Panc1 (cell line): ENCODE results near the gene MMAB.

Experiments used
- TCF7L2 ChIP-seq: IDR thresholded peaks from 2 replicates; pipeline ENCODE4 v1.6.1; 2011; ENCODE audit warnings: mild to moderate bottlenecking, low read depth, low read length, inconsistent platforms
- TF ChIP-seq, protein P1 (sequence below): fragments of 450-650 bp; IDR thresholded peaks from 2 replicates; pipeline ENCODE4 v1.5.1; 2017; ENCODE audit warnings: mild to moderate bottlenecking

DNA sequence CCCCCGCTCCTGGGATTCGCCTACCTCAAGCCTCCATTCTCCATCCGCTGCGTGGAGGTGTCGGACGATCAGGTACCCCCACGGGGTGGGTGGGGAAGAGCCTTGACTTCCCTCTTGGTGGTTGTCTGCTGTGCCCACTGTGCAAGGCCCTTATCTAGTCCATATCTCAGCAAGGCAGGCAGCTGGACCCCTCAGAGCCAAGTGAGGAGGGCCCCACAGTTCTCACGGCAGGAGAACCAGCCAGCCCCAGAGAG lies 39.9 kb downstream of the MMAB start:
- TF ChIP-seq, protein P1, sequence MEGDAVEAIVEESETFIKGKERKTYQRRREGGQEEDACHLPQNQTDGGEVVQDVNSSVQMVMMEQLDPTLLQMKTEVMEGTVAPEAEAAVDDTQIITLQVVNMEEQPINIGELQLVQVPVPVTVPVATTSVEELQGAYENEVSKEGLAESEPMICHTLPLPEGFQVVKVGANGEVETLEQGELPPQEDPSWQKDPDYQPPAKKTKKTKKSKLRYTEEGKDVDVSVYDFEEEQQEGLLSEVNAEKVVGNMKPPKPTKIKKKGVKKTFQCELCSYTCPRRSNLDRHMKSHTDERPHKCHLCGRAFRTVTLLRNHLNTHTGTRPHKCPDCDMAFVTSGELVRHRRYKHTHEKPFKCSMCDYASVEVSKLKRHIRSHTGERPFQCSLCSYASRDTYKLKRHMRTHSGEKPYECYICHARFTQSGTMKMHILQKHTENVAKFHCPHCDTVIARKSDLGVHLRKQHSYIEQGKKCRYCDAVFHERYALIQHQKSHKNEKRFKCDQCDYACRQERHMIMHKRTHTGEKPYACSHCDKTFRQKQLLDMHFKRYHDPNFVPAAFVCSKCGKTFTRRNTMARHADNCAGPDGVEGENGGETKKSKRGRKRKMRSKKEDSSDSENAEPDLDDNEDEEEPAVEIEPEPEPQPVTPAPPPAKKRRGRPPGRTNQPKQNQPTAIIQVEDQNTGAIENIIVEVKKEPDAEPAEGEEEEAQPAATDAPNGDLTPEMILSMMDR, result no peak
- TF ChIP-seq TCF7L2, result no peak
